PFSK-1 (cell line): ENCODE results near the gene MALAT1.

Experiments used
- POLR2AphosphoS5 ChIP-seq: IDR thresholded peaks from 2 replicates; pipeline ENCODE4 v1.6.1; 2012; ENCODE audit warnings: low read depth, mild to moderate bottlenecking, control low read depth, low read length, moderate library complexity
- SIN3A ChIP-seq: IDR thresholded peaks from 2 replicates; pipeline ENCODE4 v1.6.1; 2012; ENCODE audit warnings: mild to moderate bottlenecking, low read length, moderate library complexity, borderline replicate concordance; ENCODE audit not compliant: insufficient read depth
- TAF1 ChIP-seq: IDR thresholded peaks from 2 replicates; pipeline ENCODE4 v1.6.1; 2012; ENCODE audit warnings: low read length, control low read depth, borderline replicate concordance; ENCODE audit not compliant: insufficient read depth
- TF ChIP-seq, protein P1 (sequence below), 2 experiments: IDR thresholded peaks; 2 replicates each; pipeline versions ENCODE4 v1.6.1 to v1.8.0; 2011 to 2012; ENCODE audit warnings: low read depth in 2 of 2, low read length in 2 of 2, control low read depth in 1 of 2, inconsistent platforms in 1 of 2, mild to moderate bottlenecking in 1 of 2, moderate library complexity in 1 of 2; ENCODE audit not compliant: insufficient read depth in 1 of 2

DNA sequence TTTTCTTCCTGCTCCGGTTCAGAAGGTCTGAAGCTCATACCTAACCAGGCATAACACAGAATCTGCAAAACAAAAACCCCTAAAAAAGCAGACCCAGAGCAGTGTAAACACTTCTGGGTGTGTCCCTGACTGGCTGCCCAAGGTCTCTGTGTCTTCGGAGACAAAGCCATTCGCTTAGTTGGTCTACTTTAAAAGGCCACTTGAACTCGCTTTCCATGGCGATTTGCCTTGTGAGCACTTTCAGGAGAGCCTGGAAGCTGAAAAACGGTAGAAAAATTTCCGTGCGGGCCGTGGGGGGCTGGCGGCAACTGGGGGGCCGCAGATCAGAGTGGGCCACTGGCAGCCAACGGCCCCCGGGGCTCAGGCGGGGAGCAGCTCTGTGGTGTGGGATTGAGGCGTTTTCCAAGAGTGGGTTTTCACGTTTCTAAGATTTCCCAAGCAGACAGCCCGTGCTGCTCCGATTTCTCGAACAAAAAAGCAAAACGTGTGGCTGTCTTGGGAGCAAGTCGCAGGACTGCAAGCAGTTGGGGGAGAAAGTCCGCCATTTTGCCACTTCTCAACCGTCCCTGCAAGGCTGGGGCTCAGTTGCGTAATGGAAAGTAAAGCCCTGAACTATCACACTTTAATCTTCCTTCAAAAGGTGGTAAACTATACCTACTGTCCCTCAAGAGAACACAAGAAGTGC, 661 bp upstream of the MALAT1 start:
- TF ChIP-seq, protein P1, sequence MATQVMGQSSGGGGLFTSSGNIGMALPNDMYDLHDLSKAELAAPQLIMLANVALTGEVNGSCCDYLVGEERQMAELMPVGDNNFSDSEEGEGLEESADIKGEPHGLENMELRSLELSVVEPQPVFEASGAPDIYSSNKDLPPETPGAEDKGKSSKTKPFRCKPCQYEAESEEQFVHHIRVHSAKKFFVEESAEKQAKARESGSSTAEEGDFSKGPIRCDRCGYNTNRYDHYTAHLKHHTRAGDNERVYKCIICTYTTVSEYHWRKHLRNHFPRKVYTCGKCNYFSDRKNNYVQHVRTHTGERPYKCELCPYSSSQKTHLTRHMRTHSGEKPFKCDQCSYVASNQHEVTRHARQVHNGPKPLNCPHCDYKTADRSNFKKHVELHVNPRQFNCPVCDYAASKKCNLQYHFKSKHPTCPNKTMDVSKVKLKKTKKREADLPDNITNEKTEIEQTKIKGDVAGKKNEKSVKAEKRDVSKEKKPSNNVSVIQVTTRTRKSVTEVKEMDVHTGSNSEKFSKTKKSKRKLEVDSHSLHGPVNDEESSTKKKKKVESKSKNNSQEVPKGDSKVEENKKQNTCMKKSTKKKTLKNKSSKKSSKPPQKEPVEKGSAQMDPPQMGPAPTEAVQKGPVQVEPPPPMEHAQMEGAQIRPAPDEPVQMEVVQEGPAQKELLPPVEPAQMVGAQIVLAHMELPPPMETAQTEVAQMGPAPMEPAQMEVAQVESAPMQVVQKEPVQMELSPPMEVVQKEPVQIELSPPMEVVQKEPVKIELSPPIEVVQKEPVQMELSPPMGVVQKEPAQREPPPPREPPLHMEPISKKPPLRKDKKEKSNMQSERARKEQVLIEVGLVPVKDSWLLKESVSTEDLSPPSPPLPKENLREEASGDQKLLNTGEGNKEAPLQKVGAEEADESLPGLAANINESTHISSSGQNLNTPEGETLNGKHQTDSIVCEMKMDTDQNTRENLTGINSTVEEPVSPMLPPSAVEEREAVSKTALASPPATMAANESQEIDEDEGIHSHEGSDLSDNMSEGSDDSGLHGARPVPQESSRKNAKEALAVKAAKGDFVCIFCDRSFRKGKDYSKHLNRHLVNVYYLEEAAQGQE (IDR thresholded peaks at IDR 0.05; ENCODE audit: insufficient read depth in 1 of 2, low read depth in 2 of 2, low read length in 2 of 2): 0 out of 4 replicates have a peak, but pooled peaks of 1 of the 2 experiments have one; percentile 16
- TF ChIP-seq SIN3A (no peak), POLR2AphosphoS5 (no peak), TAF1 (no peak)
